ENCODE data around the gene ABHD16B. TPM values are rescaled to one million over a fixed set of nuclear protein-coding genes. Genes with fewer than 3 reads are reported as not detected.

ABHD16B gene
- total RNA-seq, 4 donors from 2014 or later: not detected

- Histone ChIP-seq H3K4me3 (no peak overlapping the region), H3K4me1 (peaks cover 42 to 65% (median 49%) of the 10 kb centered on the region in 3 donors), H3K27me3 (peaks cover 0 to 51% (median 9%) of the 10 kb centered on the region in 4 donors), H3K9me3 (no peaks in the 10 kb centered on the region), H3K36me3 (peaks cover 0 to 29% (median 10%) of the 10 kb centered on the region in 3 donors), H3K27ac (peak overlapping the region; percentile 22 to 72 (median 54))
- intact Hi-C loops (cut with DNase I): no loop called here
- DNase-seq: no peak
- WGBS, 2 donors: 8 to 14% methylated on average over 6 to 8 of the region's 12 CpGs
- TF ChIP-seq POLR2A (IDR thresholded peaks at IDR 0.05) (no peak), CTCF (IDR thresholded peaks at IDR 0.05) (peak in 1 of 6 experiments; percentile 4)
Observed at GRCh38 chr20:63858393-63859165, 2.7 kb upstream of the ABHD16B start.

GRCh38 chr20:63859166-63859699 lies 2.1 kb upstream of the ABHD16B start:
- Histone ChIP-seq H3K4me3 (no peak overlapping the region), H3K27me3 (peaks cover 0 to 44% (median 9%) of the 10 kb centered on the region in 4 donors), H3K27ac (peak overlapping the region; percentile 22 to 72 (median 54)), H3K9me3 (no peaks in the 10 kb centered on the region), H3K4me1 (peaks cover 42 to 65% (median 49%) of the 10 kb centered on the region in 3 donors), H3K36me3 (peaks cover 0 to 29% (median 10%) of the 10 kb centered on the region in 3 donors)
- 57 to 80% methylated on average over 3 to 7 of the region's 7 CpGs for WGBS, 2 donors
- intact Hi-C loops (cut with DNase I): no loop called here
- TF ChIP-seq POLR2A (IDR thresholded peaks at IDR 0.05) (no peak), CTCF (IDR thresholded peaks at IDR 0.05) (no peak)
- DNase-seq: no peak

- DNase-seq: no peak
- peaks cover 0 to 29% (median 10%) of the 10 kb centered on the region in 3 donors for H3K36me3 ChIP-seq
- H3K27me3 ChIP-seq: peaks cover 0 to 32% (median 4%) of the 10 kb centered on the region in 4 donors
- WGBS, 2 donors: 64 to 92% methylated on average over 2 to 12 of the region's 17 CpGs
- H3K27ac ChIP-seq: peak overlapping the region in 1 of 4 donors; percentile 47
- H3K9me3 ChIP-seq: no peaks in the 10 kb centered on the region
- intact Hi-C loops (cut with DNase I): no loop called here
- H3K4me3 ChIP-seq: no peak overlapping the region
- no peak for TF ChIP-seq CTCF (IDR thresholded peaks at IDR 0.05)
- no peak for TF ChIP-seq POLR2A (IDR thresholded peaks at IDR 0.05)
- H3K4me1 ChIP-seq: peaks cover 32 to 59% (median 36%) of the 10 kb centered on the region in 3 donors
Observed at GRCh38 chr20:63860325-63861051, 810 bp upstream of the ABHD16B start.

GRCh38 chr20:63861981-63862901 lies 943 bp downstream of the ABHD16B start:
- Histone ChIP-seq H3K4me1 (peaks cover 38 to 68% (median 45%) of the 10 kb centered on the region in 3 donors), H3K36me3 (peaks cover 0 to 29% (median 10%) of the 10 kb centered on the region in 3 donors), H3K4me3 (no peak overlapping the region), H3K27me3 (peaks cover 0 to 16% (median 0%) of the 10 kb centered on the region in 4 donors), H3K27ac (peak overlapping the region in 2 of 4 donors; percentile 97 to 98), H3K9me3 (no peaks in the 10 kb centered on the region)
- intact Hi-C loops (cut with DNase I): no loop called here
- 94 to 96% methylated on average over 15 to 23 of the region's 95 CpGs for WGBS, 2 donors
- TF ChIP-seq CTCF (IDR thresholded peaks at IDR 0.05) (no peak), POLR2A (IDR thresholded peaks at IDR 0.05) (no peak)
- no peak for DNase-seq
